GM10847 (cell line): ENCODE data around the gene PXDN.

Source experiments
- POLR2A ChIP-seq: IDR thresholded peaks from 2 replicates; pipeline ENCODE4 v1.6.1; 2011; ENCODE audit not compliant: insufficient read length; ENCODE audit errors: extremely low read depth

PXDN gene

DNA sequence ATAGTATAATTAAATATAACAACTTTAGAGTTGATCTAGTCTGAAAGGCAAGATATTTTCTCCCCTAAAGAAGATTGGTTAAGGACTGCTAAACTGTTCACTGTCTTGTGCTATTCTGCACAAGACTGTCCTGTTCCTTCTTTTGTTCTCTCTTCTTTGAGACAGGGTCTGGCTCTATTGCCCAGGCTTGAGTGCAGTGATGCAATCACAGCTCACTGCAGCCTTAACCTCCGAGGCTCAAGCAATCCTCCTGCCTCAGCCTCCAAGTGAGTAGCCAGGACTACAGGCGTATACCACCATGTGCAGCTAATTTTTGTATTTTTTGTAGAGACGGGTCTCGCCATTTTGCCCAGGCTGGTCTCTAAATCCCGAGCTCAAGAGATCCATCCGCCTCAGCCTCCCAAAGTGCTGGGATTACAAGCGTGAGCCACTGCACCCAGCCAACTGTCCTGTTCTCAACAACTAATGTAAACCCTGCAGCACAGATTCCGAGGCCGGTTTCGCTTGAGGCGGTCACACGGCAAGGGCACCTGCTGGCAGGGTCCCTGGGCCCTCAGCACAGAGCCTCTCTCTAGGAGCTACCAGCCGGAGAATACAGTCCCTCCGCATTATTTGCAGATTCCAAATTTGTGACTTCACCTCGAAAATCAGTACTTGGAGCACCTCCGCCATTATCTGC lies 16.4 kb downstream of the PXDN start:
- no peak for TF ChIP-seq POLR2A

DNA sequence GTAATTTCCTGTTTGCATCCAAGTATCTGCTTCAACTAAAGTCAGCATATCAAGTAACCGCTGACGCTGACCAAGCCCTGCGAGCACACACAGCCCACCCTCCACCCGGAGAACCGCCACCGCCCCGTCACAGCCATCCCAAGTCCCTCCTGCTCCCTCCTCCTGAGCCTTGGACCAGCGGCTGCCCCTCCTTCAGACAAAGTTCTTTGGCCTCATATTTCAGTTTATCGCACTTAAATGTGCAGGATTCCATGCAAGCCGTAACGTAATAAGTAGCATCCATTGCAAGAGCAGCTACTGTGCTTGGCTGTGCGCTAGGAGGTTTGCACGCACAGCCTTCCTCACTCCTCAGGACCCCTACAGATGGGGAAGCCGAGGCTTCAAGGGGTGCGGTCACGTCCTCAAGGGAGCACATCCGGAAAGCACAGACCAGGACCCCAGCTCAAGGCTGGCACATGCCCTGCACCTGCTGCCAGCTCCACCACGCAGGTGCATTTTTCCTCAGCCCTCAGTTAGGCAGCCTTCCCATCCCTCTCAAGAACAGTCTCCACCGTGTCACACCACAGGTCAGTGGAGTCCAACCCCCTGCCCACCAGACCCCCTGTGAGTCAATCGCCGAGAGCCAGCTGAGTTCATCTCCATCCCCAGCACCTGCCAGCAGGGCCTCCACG lies 17.1 kb downstream of the PXDN start:
- no peak for TF ChIP-seq POLR2A

DNA sequence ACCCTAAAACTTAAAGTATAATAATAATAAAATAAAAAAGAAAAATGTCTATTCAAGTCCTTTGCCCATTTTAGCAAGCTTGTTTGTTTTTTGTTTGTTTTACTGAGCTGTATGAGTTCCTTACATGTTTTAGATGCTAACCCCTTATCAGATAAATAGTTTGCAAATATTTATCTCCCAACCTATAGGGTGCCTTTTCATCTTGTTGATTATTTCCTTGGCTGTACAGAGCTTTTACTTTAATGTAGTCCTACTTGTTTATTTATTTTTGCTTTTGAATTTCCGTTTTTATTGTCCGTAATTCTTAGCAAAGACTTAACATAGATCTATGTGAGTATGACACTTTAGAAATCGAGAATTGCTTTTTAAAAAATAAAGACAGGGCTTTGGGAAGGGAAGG lies 17.8 kb downstream of the PXDN start:
- TF ChIP-seq POLR2A: no peak

DNA sequence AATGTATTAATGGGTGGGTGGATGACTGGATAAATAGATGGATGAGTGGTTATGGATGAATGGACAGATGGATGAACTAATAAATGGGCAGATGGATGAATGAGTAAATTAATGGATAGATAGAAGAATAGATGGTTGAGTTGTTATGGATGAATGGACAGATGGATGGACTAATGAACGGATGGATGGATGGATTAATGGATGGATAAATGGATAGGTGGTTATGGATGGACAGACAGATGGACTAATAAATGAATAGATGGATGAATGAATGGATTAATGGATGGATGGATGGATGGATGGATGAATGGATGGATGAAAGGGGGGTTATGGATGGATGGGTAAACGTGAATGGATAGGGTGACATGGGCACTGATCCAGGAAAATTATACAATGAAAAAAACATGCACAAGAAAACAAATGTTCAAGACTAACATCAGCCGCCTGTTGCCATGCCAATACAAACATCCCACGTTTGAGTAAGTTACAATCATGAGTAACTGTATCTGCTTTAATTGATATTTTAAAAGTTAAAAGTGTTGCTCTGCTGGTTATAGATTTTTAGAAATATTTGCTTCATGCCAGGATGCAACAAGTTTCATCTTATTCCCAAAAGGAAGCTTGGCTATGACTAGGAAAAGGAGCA lies 20.8 kb downstream of the PXDN start:
- TF ChIP-seq POLR2A: no peak

DNA sequence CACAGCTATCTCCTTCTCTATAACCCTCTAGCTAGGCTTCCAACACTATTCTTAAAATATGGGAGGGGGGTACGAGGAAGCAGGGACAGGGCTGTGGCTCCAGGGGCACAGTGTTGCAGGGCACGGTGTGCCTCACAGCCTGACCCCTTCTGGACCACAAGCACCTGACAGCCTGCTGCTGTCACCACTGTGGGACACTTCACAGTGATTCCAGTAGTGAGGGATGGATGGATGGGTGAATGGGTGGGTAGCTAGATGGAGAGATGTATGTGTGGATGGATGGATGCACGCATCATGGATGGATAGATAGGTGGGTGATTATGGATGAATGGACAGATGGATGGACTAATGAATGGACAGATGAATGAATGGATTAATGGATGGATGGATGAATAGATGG lies 21.6 kb downstream of the PXDN start:
- TF ChIP-seq POLR2A: no peak

DNA sequence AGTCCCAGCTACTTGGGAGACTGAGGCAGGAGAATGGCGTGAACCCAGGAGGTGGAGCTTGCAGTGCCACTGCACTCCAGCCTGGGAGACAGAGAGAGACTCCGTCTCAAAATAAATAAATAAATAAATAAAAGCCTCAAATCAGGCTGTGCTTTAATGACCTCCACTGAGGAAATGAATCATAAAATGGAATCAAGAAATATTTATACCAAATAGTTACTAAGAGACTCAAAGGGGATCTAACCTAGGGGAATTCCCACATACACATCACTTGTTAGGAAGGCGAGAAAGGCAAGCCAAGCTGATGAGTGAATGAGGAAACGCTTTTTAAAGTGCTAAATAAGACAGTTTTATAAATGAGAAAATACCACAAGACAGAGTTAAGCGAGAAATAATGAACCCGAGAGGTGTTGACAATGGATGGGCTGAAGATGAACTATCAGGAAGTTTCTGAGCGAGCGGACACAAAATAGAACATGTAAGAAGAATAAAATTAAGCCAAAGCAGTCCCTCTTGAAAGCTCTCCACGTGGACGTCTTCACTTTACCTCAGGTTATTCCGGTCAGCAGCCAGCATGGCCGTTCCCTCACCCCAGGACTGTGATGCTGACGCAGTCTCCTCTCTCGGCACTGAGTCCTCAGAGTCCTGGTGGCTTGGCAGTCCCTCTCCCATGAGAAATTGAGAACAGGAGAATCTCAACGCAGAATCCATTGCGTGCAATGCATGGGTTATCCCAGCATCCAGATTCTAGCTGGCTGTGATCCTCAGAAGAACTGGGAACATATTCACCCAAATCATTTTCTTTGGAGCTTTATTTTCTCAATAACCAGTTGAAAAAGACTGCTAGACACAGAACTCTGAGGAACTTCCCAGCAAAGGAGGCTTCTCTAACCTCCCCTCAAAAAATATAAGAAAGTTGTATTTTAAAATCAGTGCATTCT lies 22.3 kb downstream of the PXDN start:
- TF ChIP-seq POLR2A: no peak

DNA sequence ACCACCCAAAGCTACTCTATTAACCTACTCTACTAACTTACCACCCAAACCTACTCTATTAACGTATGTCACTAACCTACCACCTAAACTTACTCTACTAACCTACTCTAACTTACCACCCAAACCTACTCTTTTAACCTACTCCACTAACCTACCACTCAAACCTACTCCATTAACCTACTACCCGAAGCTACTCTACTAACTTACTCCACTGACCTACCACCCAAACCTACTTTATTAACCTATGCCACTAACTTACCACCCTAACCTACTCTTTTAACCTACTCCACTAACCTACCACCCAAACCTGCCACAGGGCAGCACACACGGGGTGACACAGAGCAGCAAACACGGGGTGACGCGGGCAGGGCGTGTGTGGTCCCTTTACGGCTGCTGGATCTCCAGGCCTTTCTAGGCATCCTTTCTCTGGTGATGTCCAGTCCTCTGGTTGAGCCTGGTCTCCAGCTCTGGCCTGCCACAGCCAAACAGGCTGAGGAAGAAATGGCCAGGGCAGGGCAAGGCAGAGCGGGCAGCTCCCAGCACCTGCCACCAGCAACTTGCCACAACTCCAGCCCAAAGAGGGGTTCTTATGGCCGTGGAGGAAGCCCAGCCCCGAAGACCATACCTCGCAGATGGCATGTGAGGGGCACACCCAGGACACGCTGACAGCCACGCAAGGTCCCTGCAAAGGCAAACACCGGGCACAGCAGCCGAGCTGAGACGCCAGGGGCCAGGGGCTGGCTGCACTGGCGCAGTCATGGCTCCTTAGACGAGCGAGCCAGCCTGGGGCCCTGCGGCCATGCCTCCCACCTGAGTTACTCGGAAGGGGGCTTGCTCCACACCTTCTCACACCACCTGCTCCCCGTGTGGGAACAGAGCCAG lies 25.7 kb downstream of the PXDN start:
- TF ChIP-seq POLR2A: no peak

DNA sequence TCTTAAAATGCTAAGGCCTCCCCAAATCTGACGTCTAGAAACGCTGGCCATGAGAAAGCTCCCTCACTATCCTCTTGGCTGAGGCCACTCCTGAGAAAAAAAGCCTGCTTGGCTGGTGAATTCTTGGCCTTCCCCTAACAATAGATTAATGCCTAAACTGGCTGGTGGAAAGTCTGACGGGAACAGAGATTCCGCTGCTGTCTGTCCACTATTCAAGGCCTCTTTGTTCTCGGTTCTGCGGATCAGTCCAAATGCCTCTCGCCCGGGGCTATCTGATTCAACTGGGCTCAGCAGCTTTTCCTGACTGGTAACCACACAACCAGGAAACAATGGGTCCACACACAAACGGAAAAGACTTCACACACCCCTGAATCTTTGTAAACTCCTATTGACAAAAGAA lies 27.2 kb downstream of the PXDN start:
- TF ChIP-seq POLR2A: no peak

DNA sequence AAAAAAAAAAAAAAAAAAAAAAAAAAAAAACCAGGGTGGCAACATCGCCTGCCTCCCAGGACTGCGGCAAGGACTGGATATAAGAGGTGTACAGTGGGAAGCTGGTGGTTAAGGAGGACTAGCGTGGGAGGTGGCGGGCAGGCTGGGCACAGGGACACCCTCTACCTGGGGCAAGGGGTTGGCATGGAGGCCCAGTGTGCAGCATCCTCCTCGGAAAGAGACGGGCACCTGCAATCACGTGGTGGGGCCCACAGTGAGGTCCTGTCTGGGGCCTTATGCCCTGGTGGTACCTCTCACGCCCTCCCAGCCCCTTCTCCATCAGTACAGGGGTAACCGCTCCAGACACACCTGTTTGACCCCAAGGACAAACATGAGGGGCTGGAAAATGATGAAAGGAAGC lies 27.9 kb downstream of the PXDN start:
- no peak for TF ChIP-seq POLR2A

DNA sequence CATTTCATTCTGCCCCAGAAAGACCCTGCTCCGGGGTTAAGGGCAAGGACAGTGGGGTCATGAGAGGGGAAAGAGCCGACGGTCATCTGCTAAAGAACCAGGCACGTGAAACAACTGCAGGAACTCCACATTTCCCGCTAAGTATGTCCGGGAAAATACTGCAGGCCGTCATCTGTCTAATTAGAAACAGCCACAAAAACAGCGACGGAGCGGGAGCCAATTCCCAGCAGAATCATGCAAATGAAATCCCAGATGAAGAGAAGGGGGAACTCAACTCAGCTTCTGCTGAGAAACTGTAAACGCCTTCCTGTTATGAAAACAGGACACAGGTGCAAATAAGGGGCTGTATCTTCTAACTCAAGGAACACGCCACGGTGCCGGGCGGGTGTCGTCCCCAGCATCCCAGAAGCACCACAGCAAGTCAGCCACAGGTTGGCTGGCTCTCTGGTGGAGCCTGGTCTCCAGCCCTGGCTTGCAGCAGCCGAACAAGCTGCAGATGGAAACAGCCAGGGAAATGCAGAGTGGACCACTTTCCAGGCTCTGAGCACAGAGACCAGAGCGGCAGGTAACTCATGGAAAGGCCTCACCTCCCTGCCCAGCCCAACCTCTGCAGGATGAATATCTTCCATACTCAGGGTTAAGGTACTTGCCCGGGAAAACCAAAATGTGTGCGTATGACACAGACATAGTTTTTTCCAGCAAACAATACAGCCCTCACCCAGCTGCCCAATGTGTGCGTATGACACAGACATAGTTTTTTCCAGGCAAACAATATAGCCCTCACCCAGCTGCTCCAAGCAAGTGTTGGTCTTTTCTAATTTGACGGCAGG lies 28.9 kb downstream of the PXDN start:
- no peak for TF ChIP-seq POLR2A

DNA sequence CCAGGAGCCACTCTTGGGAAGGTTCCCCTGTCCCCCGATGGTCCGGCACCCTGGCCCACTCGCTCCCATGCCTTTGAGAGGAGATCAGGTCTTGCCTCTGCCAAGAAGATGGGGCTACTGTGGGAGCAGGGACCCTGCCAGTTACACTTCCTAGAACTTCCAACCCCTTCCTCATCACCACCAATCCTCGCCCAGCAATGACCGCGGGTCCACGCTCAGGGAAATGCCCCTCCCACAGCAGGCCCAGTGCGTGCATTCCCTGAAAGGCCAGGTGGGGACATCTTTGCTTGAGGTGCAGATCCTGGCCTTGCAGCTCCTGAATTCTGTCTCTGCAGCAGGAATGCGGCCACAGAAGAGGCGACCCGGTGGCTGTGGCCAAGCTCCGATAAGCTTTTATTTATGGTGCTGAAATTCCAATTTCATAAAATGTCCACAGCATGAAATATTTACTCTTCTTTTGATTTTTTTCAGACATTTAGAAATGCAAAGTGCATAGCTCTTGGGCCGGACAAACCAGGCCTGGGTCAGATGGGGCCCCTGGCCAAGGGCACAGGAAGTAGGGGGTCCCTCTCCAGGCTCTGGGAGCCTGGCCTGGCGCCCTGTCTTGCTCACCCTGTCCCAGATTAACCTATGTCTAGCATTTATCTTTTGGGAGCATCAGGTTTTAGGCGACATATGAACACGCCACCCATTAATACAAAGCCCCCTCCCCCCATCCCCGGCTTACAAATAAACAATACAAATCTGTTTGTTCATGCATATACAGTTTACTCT lies 29.8 kb downstream of the PXDN start:
- TF ChIP-seq POLR2A: no peak

DNA sequence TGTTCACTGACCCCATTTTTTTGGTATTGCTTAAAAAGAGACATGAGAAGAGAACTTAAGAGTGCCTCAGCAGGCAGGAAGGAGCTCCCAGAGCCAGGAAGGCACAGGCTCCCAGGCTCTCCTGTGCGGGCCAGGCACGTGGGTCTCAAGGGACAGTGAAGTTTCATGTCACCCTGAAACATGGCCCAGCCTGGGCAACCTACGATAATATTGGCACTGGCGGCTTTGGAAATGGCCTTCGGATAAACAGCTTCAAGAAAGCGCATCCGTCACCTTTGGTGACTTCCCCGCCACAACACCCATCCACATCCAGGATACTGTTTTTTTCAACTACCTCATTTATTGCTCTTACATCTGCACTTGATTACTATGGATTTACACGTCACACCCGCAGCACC lies 30.5 kb downstream of the PXDN start:
- TF ChIP-seq POLR2A: no peak

DNA sequence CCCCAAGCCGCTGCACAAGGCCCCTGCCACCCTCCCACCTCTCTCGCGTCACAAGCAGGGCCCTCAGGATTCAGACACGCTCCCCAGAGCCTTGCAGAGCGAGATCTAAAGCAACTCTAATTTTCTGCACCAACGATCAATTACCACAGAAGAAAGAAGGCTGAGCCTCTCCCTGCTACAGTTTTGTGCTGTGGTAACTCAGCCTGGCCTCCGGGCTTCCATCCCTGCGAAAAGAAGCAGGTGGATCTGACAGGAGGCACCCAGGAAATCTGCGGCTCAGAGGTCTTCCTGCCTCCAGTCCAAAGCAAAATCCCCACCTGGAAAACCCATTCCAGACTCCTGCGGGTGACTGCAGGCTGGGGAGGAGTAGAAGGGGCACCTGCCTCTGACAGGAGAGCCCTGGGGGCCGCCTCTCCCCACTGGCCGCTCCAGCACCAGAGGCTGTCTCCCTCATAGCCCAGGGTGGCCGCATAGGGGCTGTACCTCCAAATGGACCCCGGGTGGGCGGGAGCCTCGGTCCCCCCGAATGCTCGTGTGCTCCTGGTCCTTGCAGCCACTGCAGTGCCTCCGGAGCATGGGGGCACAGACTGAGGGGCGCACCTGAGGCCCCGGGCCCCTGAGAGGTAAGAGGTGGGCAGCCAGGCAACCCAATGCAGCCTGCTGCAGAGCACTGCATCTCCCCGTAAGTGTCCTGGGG lies 31.0 kb downstream of the PXDN start:
- no peak for TF ChIP-seq POLR2A
